GM13977 (cell line): ENCODE results near the gene SERPINE1.
"Not testable (repeated sequence)": the region's sequence is repeated elsewhere in the genome, so short reads cannot be mapped to it uniquely, and the experiment has no call there.

Source experiments
- DNase-seq: peaks from one replicate; pipeline ENCODE4 v3.0.0; 2012; ENCODE audit warnings: low spot score
- CTCF ChIP-seq: IDR thresholded peaks from 2 replicates; pipeline ENCODE4 v1.5.1; 2012; ENCODE audit warnings: mild to moderate bottlenecking, control low read depth; ENCODE audit not compliant: insufficient read depth; ENCODE audit errors: extremely low read depth, missing control alignments
- in situ Hi-C: fragments of 300-500 bp; cut with MboI; formaldehyde crosslinking; loops from one replicate; pipeline ENCODE4 v1.12.0; 2022; ENCODE audit warnings: low sequenced_read_pairs, low pct_unique_long_range_greater_than_20kb, mixed read lengths, inconsistent platforms; ENCODE audit not compliant: unreplicated experiment

SERPINE1 gene

GRCh38 chr7:101087334-101088068 is 39.4 kb upstream of the SERPINE1 start:
- no peak for DNase-seq
- TF ChIP-seq CTCF = no peak
- in situ Hi-C loops = loop anchor here (10.0 kb wide), 1 partner anchor 193 kb away; the partner anchor contains the start of gene ACHE

GRCh38 chr7:101088069-101088425 is 38.9 kb upstream of the SERPINE1 start:
- in situ Hi-C loops = loop anchor here (10.0 kb wide), 1 partner anchor 193 kb away; the partner anchor contains the start of gene ACHE
- no peak for TF ChIP-seq CTCF
- no peak for DNase-seq

DNA sequence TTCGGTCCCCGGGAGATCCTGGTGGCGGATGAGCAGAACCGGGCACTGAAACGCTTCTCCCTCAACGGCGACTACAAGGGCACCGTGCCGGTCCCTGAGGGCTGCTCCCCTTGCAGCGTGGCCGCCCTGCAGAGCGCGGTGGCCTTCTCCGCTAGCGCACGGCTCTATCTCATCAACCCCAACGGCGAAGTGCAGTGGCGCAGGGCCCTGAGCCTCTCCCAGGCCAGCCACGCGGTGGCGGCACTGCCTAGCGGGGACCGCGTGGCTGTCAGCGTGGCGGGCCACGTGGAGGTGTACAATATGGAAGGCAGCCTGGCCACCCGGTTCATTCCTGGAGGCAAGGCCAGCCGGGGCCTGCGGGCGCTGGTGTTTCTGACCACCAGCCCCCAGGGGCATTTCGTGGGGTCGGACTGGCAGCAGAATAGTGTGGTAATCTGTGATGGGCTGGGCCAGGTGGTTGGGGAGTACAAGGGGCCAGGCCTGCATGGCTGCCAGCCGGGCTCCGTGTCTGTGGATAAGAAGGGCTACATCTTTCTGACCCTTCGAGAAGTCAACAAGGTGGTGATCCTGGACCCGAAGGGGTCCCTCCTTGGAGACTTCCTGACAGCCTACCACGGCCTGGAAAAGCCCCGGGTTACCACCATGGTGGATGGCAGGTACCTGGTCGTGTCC is 37.9 kb upstream of the SERPINE1 start:
- no peak for TF ChIP-seq CTCF
- DNase-seq = no peak
- in situ Hi-C loops = loop anchor here (10.0 kb wide), 1 partner anchor 194 kb away; the partner anchor contains the start of gene ACHE

GRCh38 chr7:101089876-101090275 is 37.0 kb upstream of the SERPINE1 start:
- no peak for DNase-seq
- no peak for TF ChIP-seq CTCF
- in situ Hi-C loops = loop anchor here (10.0 kb wide), 1 partner anchor 195 kb away; the partner anchor contains the start of gene ACHE

- in situ Hi-C loops, DNase-seq: not testable (repeated sequence)
These were observed 34.5 kb upstream of the SERPINE1 start for GRCh38 chr7:101092266-101092905.

- DNase-seq = no peak
- TF ChIP-seq CTCF = no peak
- in situ Hi-C loops = no loop called here
These were observed 33.0 kb upstream of the SERPINE1 start for GRCh38 chr7:101093906-101094305.

GRCh38 chr7:101094376-101094775 is 32.5 kb upstream of the SERPINE1 start:
- in situ Hi-C loops = no loop called here
- no peak for TF ChIP-seq CTCF
- no peak for DNase-seq
